OCI-LY7 (cell line): ENCODE results near the gene COPS6.

Source experiments
- EZH2phosphoT487 ChIP-seq: fragments of 200-600 bp; sonication (generic); IDR thresholded peaks from 2 replicates; pipeline ENCODE4 v1.6.1; 2018; ENCODE audit warnings: low read depth, borderline replicate concordance, mild to moderate bottlenecking, mixed run types, antibody characterized with exemption, low read length, moderate library complexity, mixed read lengths
- TF ChIP-seq, protein P1 (sequence below): fragments of 200-600 bp; sonication (generic); conservative IDR thresholded peaks from 2 replicates; pipeline ENCODE4 v1.5.1; 2014; ENCODE audit warnings: mild to moderate bottlenecking, antibody characterized with exemption, low read length, moderate library complexity, mixed read lengths

DNA sequence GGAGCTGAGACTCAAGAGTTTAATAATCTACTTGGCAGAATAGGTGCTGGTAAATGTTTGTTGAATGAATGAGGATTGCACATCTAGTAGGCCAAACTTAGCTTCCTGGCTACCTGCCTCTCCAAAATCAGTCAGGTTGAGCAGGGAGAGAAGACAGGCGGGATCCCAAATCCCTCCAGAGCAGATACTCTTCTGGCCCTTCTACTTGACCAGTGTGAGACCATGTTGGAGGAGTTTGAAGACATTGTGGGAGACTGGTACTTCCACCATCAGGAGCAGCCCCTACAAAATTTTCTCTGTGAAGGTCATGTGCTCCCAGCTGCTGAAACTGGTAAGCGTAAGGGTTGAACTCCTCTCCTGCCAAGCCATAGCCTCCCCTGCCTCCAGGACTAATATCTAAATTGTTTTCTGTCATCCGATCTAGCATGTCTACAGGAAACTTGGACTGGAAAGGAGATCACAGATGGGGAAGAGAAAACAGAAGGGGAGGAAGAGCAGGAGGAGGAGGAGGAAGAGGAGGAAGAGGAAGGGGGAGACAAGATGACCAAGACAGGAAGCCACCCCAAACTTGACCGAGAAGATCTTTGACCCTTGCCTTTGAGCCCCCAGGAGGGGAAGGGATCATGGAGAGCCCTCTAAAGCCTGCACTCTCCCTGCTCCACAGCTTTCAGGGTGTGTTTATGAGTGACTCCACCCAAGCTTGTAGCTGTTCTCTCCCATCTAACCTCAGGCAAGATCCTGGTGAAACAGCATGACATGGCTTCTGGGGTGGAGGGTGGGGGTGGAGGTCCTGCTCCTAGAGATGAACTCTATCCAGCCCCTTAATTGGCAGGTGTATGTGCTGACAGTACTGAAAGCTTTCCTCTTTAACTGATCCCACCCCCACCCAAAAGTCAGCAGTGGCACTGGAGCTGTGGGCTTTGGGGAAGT, 35.8 kb downstream of the COPS6 start:
- TF ChIP-seq, protein P1, sequence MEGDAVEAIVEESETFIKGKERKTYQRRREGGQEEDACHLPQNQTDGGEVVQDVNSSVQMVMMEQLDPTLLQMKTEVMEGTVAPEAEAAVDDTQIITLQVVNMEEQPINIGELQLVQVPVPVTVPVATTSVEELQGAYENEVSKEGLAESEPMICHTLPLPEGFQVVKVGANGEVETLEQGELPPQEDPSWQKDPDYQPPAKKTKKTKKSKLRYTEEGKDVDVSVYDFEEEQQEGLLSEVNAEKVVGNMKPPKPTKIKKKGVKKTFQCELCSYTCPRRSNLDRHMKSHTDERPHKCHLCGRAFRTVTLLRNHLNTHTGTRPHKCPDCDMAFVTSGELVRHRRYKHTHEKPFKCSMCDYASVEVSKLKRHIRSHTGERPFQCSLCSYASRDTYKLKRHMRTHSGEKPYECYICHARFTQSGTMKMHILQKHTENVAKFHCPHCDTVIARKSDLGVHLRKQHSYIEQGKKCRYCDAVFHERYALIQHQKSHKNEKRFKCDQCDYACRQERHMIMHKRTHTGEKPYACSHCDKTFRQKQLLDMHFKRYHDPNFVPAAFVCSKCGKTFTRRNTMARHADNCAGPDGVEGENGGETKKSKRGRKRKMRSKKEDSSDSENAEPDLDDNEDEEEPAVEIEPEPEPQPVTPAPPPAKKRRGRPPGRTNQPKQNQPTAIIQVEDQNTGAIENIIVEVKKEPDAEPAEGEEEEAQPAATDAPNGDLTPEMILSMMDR = no peak
- TF ChIP-seq EZH2phosphoT487 = no peak
